ENCODE data around the gene DLX1. TPM values are rescaled to one million over a fixed set of nuclear protein-coding genes. Genes with fewer than 3 reads are reported as not detected.

Gene DLX1
- total and polyA plus RNA-seq, 8 donors: 0.25 to 1.1 TPM; not detected in 6

DNA sequence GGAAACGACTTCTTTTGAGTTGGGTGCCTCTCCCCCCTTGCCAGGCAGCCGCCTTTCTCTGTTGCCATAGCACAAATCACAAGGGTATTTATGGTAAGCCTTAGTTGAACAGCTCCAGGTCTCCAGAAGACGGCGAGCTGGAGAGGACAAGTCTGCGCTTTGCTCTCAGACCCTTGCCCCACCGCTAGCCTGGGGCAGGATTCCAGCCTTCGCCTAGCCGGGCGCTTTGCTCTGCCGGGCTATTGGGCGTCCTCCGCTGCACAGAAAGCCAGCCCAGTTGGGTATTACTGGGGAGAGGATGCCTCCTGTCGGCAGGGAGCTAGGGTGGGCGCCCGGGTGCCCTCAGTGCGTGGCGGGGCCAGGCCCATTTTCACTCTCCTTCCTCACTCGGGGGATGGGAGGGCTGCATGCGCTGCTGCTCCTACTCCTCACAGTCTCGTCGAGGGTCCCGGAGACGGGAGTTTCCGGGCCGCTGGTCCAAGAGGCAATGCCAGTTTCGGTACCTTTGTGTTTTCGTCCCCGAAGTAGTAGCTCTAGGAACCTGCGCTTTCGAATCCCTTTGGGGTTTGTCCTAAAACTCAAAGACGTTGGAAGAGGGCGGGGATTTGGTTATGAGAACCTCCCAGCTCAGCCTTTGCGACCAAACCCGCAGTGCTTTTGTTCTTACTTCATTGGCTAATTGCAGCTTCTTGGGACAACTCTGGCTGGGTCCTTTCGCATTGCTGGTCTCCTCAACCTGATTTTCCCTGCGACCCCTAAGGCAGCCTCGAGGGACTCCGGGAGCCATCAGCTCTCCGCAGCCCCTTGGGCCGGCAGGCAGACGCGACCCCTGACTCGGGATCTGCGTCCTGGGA lies 21.0 kb downstream of the DLX1 start:
- no peaks in the 10 kb centered on the region for H3K36me3 ChIP-seq
- WGBS, 5 donors: 4 to 11% (median 5%) methylated on average over 21 to 44 of the region's 44 CpGs
- TF ChIP-seq CTCF (IDR thresholded peaks at IDR 0.05) (no peak), POLR2AphosphoS5 (IDR thresholded peaks at IDR 0.05) (no peak), EP300 (IDR thresholded peaks at IDR 0.05) (no peak), POLR2A (IDR thresholded peaks at IDR 0.05) (no peak)
- peaks cover 34 to 51% (median 46%) of the 10 kb centered on the region in 4 donors for H3K4me1 ChIP-seq
- H3K9me3 ChIP-seq: no peaks in the 10 kb centered on the region
- H3K4me3 ChIP-seq: peak overlapping the region in 3 of 4 donors; percentile 17 to 40 (median 37)
- DNase-seq: peak in 1 of 2 donors; percentile 59
- no peak overlapping the region for H3K27ac ChIP-seq
- H3K27me3 ChIP-seq: peaks cover 35 to 94% (median 85%) of the 10 kb centered on the region in 3 donors
- intact Hi-C loops (cut with DNase I; ENCODE audit: low total_unique reads): loop anchor here (10.0 kb wide), 2 partner anchors 292 to 402 kb away; no protein-coding TSS in a partner anchor

GRCh38 chr2:172107690-172108586 lies 22.6 kb downstream of the DLX1 start:
- TF ChIP-seq CTCF (IDR thresholded peaks at IDR 0.05): no peak
- Histone ChIP-seq H3K4me1 (peaks cover 18 to 35% (median 30%) of the 10 kb centered on the region in 4 donors), H3K9me3 (no peaks in the 10 kb centered on the region), H3K36me3 (no peaks in the 10 kb centered on the region), H3K27me3 (peaks cover 23 to 82% (median 69%) of the 10 kb centered on the region in 3 donors), H3K27ac (no peak overlapping the region), H3K4me3 (no peak overlapping the region)
- intact Hi-C loops (cut with DNase I; ENCODE audit: low total_unique reads): loop anchor here (10.0 kb wide), 2 partner anchors 293 to 403 kb away; no protein-coding TSS in a partner anchor
- DNase-seq: peak in 1 of 2 donors; percentile 17
- 18 to 29% (median 20%) methylated on average over 40 to 51 of the region's 51 CpGs for WGBS, 5 donors

DNA sequence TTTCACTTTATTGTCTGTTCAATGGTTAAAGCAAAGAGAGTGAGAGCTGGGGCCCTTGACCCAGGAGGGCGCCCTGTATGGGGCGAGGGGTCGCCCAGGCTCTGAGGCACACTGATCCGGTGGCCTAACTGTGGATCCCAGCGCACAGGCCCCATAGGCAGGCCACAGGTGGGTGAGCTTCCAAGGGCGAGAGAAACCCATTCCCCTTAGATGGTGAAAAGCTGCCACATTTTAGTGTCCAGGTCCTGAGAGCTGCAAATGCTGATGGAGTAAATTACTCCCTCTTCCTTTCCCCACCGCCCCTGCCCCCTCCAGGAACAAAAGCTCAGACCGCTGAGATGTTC lies 23.3 kb downstream of the DLX1 start:
- Histone ChIP-seq H3K27ac (no peak overlapping the region), H3K9me3 (no peaks in the 10 kb centered on the region), H3K4me1 (peaks cover 12 to 29% (median 24%) of the 10 kb centered on the region in 4 donors), H3K36me3 (no peaks in the 10 kb centered on the region), H3K27me3 (peaks cover 23 to 81% (median 63%) of the 10 kb centered on the region in 3 donors), H3K4me3 (no peak overlapping the region)
- DNase-seq: no peak
- WGBS, 5 donors: 31 to 41% (median 39%) methylated on average over 6 to 8 of the region's 8 CpGs
- intact Hi-C loops (cut with DNase I; ENCODE audit: low total_unique reads): loop anchor here (10.0 kb wide), 2 partner anchors 294 to 404 kb away; no protein-coding TSS in a partner anchor
- TF ChIP-seq POLR2A (IDR thresholded peaks at IDR 0.05) (no peak), CTCF (IDR thresholded peaks at IDR 0.05) (no peak), EP300 (IDR thresholded peaks at IDR 0.05) (no peak), POLR2AphosphoS5 (IDR thresholded peaks at IDR 0.05) (no peak)

Data from stomach (tissue), 9 donors.